B cell (primary cell): ENCODE measurements around the gene SENP1. TPM values are rescaled to one million over a fixed set of nuclear protein-coding genes. Genes with fewer than 3 reads are reported as not detected.

ENCODE experiments used
- ATAC-seq: fragments of 200-7000 bp; cut with Tn5 transposase; one replicate; pipeline ENCODE4 v1.10.0; 2021; ENCODE audit warnings: low read depth, mild to moderate bottlenecking, moderate number of reproducible peaks, moderate library complexity
- CTCF ChIA-PET: fragments of 350-600 bp; sonication (Branson Sonifier 250); formaldehyde crosslinking; loops from one replicate; lab custom pipeline; 2021; ENCODE audit warnings: antibody characterized with exemption, inconsistent platforms; lab: Charles Lee
- POLR2A ChIA-PET: fragments of 350-600 bp; sonication (Branson Sonifier 250); formaldehyde crosslinking; loops from one replicate; lab custom pipeline; 2021; ENCODE audit warnings: antibody characterized with exemption; lab: Charles Lee
- DNase-seq: peaks from one replicate; pipeline ENCODE4 v3.0.0; 2013
- H2AFZ ChIP-seq: 2 replicates; pipeline ENCODE4 v1.6.1; 2012; ENCODE audit warnings: mild to moderate bottlenecking, low read depth, low read length; ENCODE audit not compliant: insufficient read depth, poor library complexity, severe bottlenecking
- H3K27ac ChIP-seq, 2 donors: 1 replicate in 1 of 2; 2 replicates in 1 of 2; pipeline ENCODE4 v1.5.1; 2012 to 2013; ENCODE audit warnings: low read length in 2 of 2, mild to moderate bottlenecking in 2 of 2, moderate library complexity in 1 of 2
- H3K27me3 ChIP-seq, 4 experiments: fragments of 200-600 bp in 1 of 4; sonication (generic) in 1 of 4; replicated peaks in 1 of 4; 1 replicate in 2 of 4; 2 replicates in 2 of 4; pipeline versions ENCODE4 v1.6.1 to v1.7.0; 2013 to 2016; ENCODE audit warnings: low read length in 3 of 4, mild to moderate bottlenecking in 2 of 4, mixed read lengths in 1 of 4, moderate library complexity in 1 of 4; ENCODE audit not compliant: insufficient read depth in 4 of 4, control insufficient read depth in 3 of 4; ENCODE audit errors: control extremely low read depth in 1 of 4
- H3K36me3 ChIP-seq, 2 experiments: replicated peaks in 1 of 2; 1 replicate in 1 of 2; 2 replicates in 1 of 2; pipeline versions ENCODE4 v1.6.1 to v1.7.1; 2013; ENCODE audit warnings: low read length in 1 of 2; ENCODE audit not compliant: insufficient read depth in 2 of 2, control insufficient read depth in 1 of 2; ENCODE audit errors: control extremely low read depth in 1 of 2, extremely low read depth in 1 of 2
- H3K4me1 ChIP-seq, 2 donors: fragments of 200-600 bp in 1 of 2; sonication (generic) in 1 of 2; 1 replicate in 1 of 2; 2 replicates in 1 of 2; pipeline versions ENCODE4 v1.5.1 to v1.6.1; 2013 to 2017; ENCODE audit warnings: low read length in 2 of 2; ENCODE audit not compliant: control insufficient read depth in 2 of 2, insufficient read depth in 2 of 2
- H3K4me2 ChIP-seq: replicated peaks from 2 replicates; pipeline ENCODE3; 2012; ENCODE audit warnings: mild to moderate bottlenecking, low read depth, low read length; ENCODE audit not compliant: poor library complexity, severe bottlenecking
- H3K4me3 ChIP-seq, 5 experiments: fragments of 200-600 bp in 1 of 5; sonication (generic) in 1 of 5; 1 replicate in 3 of 5; 2 replicates in 2 of 5; pipeline versions ENCODE4 v1.5.1 to v1.7.0; 2011 to 2016; ENCODE audit warnings: low read length in 4 of 5, mild to moderate bottlenecking in 4 of 5, low read depth in 2 of 5, control low read depth in 1 of 5, moderate library complexity in 1 of 5; ENCODE audit not compliant: insufficient read depth in 1 of 5; ENCODE audit errors: control extremely low read depth in 1 of 5, extremely low read depth in 1 of 5
- H3K79me2 ChIP-seq: fragments of 200-600 bp; sonication (generic); one replicate; pipeline ENCODE4 v1.6.0; 2016; ENCODE audit warnings: low read length; ENCODE audit not compliant: control insufficient read depth, insufficient read depth
- H3K9ac ChIP-seq: fragments of 200-600 bp; sonication (generic); 2 replicates; pipeline ENCODE4 v1.6.1; 2017; ENCODE audit warnings: mild to moderate bottlenecking, low read length, moderate library complexity
- H3K9me3 ChIP-seq, 3 donors: one replicate each; pipeline versions ENCODE4 v1.6.1 to v1.7.1; 2013; ENCODE audit warnings: low read length in 2 of 3; ENCODE audit not compliant: control insufficient read depth in 2 of 3, insufficient read depth in 1 of 3; ENCODE audit errors: control extremely low read depth in 1 of 3
- H4K20me1 ChIP-seq: 2 replicates; pipeline ENCODE4 v1.6.0; 2012; ENCODE audit warnings: mild to moderate bottlenecking, low read length; ENCODE audit not compliant: insufficient read depth, control insufficient read depth, poor library complexity, severe bottlenecking
- H3K27ac Mint-ChIP-seq: one replicate; pipeline ENCODE4 v1.8.0; 2021; ENCODE audit warnings: mixed read lengths
- H3K27me3 Mint-ChIP-seq: one replicate; pipeline ENCODE4 v1.8.0; 2021; ENCODE audit warnings: mixed read lengths
- H3K4me1 Mint-ChIP-seq: one replicate; pipeline ENCODE4 v1.8.0; 2021; ENCODE audit warnings: mixed read lengths
- H3K4me3 Mint-ChIP-seq: one replicate; pipeline ENCODE4 v1.8.0; 2021; ENCODE audit warnings: mixed read lengths
- H3K9me3 Mint-ChIP-seq: one replicate; pipeline ENCODE4 v1.8.0; 2022; ENCODE audit warnings: mixed read lengths; ENCODE audit not compliant: insufficient read depth
- EZH2 ChIP-seq: IDR thresholded peaks from 2 replicates; pipeline ENCODE4 v1.6.1; 2012; ENCODE audit warnings: borderline replicate concordance, low read depth, mild to moderate bottlenecking, moderate library complexity, low read length; ENCODE audit not compliant: insufficient read depth, poor library complexity, severe bottlenecking
- WGBS: methylation state at CpG from one replicate; pipeline ENCODE4 v1.1.5; 2013; ENCODE audit warnings: missing lambda C conversion rate; ENCODE audit not compliant: insufficient coverage; 5-methylcytosine and 5-hydroxymethylcytosine counted together
- intact Hi-C: fragments of 100-400 bp; cut with micrococcal nuclease; formaldehyde crosslinking; loops from one replicate; pipeline ENCODE4 v1.10.0; 2022
- polyA plus RNA-seq: library from polyadenylated mRNA; depleted of rRNA; stranded (reverse); fragments of >200 nt; gene quantifications from 2 replicates; pipeline ENCODE4 v1.2.3, GENCODE V29; 2012
- total RNA-seq, 2 donors: library from RNA; stranded (reverse); fragments of 120-200 nt in 1 of 2; gene quantifications; 1 replicate in 1 of 2; 2 replicates in 1 of 2; pipeline versions ENCODE4 v1.2.3 to v1.2.4, GENCODE V29; 2013 to 2022
- TF ChIP-seq, protein P1 (sequence below): fragments of 200-600 bp; IDR thresholded peaks from one replicate; pipeline ENCODE4 v1.8.0; 2022; ENCODE audit warnings: antibody characterized with exemption, mild to moderate bottlenecking

SENP1 gene
- total and polyA plus RNA-seq, 2 donors (not counting 1 experiment from before 2014, with no cell fraction given): 7.3 to 44.8 TPM

DNA sequence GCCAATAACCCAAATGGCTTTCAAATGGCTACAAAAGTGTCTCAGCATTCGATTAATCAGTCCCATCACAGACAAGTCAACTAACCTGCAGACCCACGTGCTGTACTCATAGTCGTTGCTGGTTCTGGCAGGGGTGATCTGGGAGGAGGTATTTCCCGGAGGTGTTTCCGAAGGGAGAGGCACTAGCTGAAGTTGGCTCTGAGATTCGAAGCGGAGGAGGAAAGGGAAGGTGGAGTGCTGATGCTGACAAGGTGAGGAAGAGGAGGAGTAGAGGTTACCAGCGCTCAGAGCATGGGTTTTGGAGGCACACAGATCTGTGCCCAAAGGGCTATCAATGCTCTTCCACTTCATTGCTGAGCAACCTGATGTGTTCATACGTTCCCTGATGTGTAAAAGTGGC is 81.1 kb downstream of the SENP1 start:
- Mint-ChIP-seq H3K27ac (no peak overlapping the region), H3K27me3 (peaks cover 9% of the 10 kb centered on the region), H3K4me3 (no peak overlapping the region), H3K4me1 (peaks cover 10% of the 10 kb centered on the region), H3K9me3 (no peaks in the 10 kb centered on the region)
- Histone ChIP-seq H3K27ac (no peak overlapping the region), H3K27me3 (peaks cover 0 to 6% (median 0%) of the 10 kb centered on the region in 4 experiments), H3K9ac (no peak overlapping the region), H3K4me1 (peaks cover 5 to 9% of the 10 kb centered on the region in 2 donors), H3K4me2 (no peak overlapping the region), H3K9me3 (no peaks in the 10 kb centered on the region), H3K79me2 (no peaks in the 10 kb centered on the region), H2AFZ (no peak overlapping the region), H4K20me1 (no peaks in the 10 kb centered on the region), H3K36me3 (no peaks in the 10 kb centered on the region), H3K4me3 (no peak overlapping the region)
- CTCF ChIA-PET: no interaction called here
- POLR2A ChIA-PET: no interaction called here
- ATAC-seq (no peak), DNase-seq (no peak)
- TF ChIP-seq, protein P1, sequence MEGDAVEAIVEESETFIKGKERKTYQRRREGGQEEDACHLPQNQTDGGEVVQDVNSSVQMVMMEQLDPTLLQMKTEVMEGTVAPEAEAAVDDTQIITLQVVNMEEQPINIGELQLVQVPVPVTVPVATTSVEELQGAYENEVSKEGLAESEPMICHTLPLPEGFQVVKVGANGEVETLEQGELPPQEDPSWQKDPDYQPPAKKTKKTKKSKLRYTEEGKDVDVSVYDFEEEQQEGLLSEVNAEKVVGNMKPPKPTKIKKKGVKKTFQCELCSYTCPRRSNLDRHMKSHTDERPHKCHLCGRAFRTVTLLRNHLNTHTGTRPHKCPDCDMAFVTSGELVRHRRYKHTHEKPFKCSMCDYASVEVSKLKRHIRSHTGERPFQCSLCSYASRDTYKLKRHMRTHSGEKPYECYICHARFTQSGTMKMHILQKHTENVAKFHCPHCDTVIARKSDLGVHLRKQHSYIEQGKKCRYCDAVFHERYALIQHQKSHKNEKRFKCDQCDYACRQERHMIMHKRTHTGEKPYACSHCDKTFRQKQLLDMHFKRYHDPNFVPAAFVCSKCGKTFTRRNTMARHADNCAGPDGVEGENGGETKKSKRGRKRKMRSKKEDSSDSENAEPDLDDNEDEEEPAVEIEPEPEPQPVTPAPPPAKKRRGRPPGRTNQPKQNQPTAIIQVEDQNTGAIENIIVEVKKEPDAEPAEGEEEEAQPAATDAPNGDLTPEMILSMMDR: no peak
- TF ChIP-seq EZH2: no peak
- WGBS: 93% methylated on average over 8 of the region's 9 CpGs
- intact Hi-C loops: no loop called here

DNA sequence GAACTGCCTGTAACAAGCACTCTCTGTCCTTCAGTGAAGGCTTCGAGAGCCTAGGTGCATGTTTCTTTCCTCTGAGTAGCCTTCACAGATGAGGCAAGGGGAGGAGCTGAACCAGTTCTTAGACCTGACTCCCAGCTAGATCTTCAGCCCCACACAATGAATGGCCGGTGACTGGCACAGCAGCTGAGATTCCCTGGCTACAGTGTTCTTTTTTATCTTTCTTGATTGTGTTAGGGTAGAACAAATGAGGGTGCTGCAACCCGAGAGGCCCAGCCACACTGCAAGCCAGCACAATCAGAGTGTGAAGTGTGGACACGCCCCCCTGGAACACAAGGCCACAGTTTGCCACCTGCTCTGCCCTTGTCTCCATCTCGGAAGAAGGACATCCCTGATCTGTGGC is 82.5 kb downstream of the SENP1 start:
- no peak overlapping the region for H2AFZ ChIP-seq
- peaks cover 2% of the 10 kb centered on the region for H3K4me1 Mint-ChIP-seq
- ChIA-PET CTCF (no interaction called here), POLR2A (no interaction called here)
- H3K9me3 Mint-ChIP-seq: no peaks in the 10 kb centered on the region
- H3K27me3 ChIP-seq: peaks cover 0 to 12% (median 0%) of the 10 kb centered on the region in 4 experiments
- no peak overlapping the region for H3K9ac ChIP-seq
- no peak overlapping the region for H3K4me3 ChIP-seq
- H4K20me1 ChIP-seq: no peaks in the 10 kb centered on the region
- H3K4me1 ChIP-seq: peaks cover 0 to under 1% of the 10 kb centered on the region in 2 donors
- intact Hi-C loops: no loop called here
- H3K36me3 ChIP-seq: no peaks in the 10 kb centered on the region
- ATAC-seq: no peak
- H3K27me3 Mint-ChIP-seq: peaks cover 17% of the 10 kb centered on the region
- no peak for DNase-seq
- no peak overlapping the region for H3K27ac ChIP-seq
- H3K4me2 ChIP-seq: no peak overlapping the region
- no peaks in the 10 kb centered on the region for H3K9me3 ChIP-seq
- H3K79me2 ChIP-seq: no peaks in the 10 kb centered on the region
- H3K27ac Mint-ChIP-seq: no peak overlapping the region
- no peak for TF ChIP-seq EZH2
- TF ChIP-seq, protein P1: no peak
- H3K4me3 Mint-ChIP-seq: no peak overlapping the region
- 88% methylated on average over 4 of the region's 5 CpGs for WGBS
